ENCODE measurements around the gene CAMKMT. TPM values are rescaled to one million over a fixed set of nuclear protein-coding genes. Genes with fewer than 3 reads are reported as not detected.

CAMKMT gene
- total RNA-seq, 4 donors from 2014 or later = 7.6 to 16.2 (median 9.4) TPM

DNA sequence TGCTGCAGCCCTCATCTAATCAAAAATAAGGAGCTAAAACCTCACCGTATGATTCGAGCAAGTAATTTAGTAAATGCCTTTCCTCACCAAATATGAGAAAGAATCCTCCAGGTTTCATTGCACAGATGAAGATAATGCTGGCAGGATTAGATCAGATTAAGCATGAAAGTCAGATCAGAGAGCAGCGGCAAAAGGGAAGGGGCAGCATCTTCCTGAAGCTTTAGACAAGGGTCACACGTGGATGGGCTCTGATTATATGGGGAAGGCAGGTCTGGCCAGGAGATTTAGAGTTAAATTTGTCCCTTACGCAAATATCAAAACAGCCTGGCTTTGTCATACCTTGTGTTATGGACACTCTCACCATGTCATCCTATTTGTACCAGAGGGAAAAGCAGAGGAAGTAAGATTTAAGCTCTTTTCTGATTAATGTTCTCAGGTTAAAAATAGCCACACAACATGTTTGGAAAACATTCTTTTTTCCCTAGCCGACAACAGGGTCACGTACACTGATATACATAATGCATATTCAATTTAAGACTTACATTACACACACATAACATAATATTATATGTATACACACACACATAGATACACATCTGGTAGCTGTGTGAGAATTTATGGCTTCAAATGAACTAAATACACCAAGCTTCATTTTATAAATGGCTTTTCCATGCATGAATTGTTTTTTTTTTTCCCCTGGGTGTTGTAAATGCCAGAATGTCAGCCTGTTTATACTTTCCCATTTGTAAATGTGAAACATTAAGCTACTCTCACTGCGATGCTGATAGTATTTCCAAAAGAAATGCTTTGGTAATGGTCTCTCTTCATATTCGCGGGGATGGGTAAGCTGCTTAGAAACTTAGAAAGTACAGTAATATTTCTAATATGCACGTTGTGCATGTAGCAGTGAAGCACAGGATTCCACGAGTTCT is 383.5 kb downstream of the CAMKMT start:
- no peak for DNase-seq (ENCODE audit: low spot score)
- TF ChIP-seq CTCF (IDR thresholded peaks at IDR 0.05) = no peak
- ATAC-seq (ENCODE audit: low FRiP score) = no peak

DNA sequence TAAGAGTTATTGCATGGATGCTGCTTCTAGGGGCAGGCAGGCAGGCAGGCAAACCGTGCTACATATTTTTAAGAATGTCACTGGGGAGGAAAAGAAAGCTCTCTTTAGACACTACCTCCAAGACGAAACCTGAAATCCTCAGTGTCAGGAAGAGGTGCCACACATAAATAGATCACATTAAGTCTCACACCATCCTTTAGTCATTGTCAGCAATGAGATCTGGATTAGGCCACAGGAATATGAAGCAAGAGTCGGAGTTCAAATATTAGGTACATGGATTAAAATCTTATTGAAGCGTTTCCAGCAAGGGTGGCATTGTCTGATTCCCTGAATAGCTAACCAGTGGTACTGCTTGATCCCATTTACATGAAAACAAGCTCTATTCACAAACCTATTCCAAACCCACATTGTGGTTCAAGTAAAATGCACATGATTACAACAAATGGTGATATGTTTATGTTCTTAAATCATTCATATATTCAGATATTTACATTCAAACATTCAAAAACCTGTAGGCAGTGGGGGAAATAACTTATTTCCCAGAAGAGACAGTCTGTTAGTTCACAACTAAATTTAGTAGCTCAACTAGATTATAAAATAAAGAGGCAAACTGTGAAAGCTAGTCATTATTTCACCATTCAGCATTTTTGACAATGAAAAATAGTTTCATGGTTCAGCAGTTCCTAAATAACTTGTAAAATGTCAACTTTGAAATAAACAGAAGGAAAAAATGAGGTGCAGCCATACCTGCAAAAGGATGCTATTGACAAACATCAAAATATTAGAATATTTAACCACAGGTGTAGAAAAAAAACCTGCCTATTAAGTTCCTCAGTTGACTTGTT is 384.4 kb downstream of the CAMKMT start:
- DNase-seq (ENCODE audit: low spot score) = no peak
- no peak for TF ChIP-seq CTCF (IDR thresholded peaks at IDR 0.05)
- no peak for ATAC-seq (ENCODE audit: low FRiP score)

DNA sequence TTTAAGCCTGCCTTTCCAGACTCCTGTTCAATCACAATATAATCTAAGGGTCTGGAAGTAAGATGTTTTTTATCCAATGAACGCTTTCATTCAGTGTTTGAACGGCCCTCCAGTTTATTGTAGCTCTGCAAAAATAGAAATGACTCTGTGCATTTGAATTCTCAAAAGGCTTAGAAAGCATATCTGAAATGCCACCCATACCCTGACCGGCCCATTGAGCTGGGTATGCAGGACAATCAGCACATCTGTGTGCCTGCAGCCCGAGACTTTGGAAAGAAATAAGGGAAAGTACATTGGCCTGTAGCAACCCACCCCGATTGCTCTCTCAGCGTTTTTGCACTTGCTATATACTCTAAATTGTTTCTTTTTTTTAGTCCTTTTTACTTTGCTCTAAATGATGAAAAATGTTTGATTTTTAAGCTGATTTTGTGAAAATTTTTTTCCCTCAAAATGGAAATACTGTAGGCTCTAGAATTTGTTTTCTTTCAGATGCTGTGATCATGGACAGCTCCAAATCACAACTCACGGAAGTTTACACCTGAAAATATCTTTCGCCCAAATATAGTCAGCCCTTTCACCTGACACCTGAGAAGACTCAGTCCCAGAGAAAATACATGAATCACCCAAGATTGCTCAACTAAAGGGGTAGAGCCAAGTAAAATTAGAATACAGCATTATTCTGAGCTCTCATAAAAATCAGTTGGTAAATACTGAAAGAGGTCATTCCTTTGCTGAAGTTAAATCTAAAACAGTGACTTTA is 385.3 kb downstream of the CAMKMT start:
- ATAC-seq (ENCODE audit: low FRiP score) (no peak), DNase-seq (ENCODE audit: low spot score) (no peak)
- TF ChIP-seq CTCF (IDR thresholded peaks at IDR 0.05) = no peak

- no peak for TF ChIP-seq CTCF (IDR thresholded peaks at IDR 0.05)
- DNase-seq (ENCODE audit: low spot score) (no peak), ATAC-seq (ENCODE audit: low FRiP score) (no peak)
These were observed 386.0 kb downstream of the CAMKMT start for GRCh38 chr2:44747794-44748193.

DNA sequence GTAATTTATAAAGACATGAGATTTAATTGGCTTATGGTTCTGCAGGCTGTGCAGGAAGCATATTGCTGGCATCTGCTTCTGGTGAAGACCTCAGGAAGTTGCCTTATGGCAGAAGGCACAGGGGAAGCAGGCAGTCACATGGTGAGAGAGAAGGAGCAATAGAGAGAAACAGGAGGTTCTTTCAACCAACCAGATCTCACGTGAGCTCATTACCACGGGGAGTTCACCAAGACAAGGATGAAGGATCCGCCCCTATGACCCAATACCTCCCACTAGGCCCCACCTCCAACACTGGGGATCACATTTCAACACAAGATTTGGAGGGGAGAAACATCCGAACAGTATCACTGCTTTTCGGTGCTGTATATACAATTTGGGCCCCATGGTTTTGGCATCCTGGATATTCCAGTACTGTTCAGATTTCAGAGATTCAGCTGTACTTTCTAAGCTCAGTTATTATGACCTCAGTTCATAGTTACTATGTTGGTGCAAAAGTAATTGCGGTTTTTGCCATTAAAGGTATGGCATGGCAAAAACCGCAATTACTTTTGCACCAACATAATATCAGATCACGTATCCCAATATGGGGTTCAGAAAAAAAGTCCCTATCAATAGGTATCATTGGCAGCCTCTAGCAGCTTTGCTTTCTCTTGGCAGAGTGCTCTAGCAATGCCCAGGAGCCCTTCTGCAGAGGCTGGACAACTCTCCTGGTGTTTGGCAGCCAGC is 390.2 kb downstream of the CAMKMT start:
- no peak for TF ChIP-seq CTCF (IDR thresholded peaks at IDR 0.05)
- no peak for ATAC-seq (ENCODE audit: low FRiP score)
- DNase-seq (ENCODE audit: low spot score) = no peak

DNA sequence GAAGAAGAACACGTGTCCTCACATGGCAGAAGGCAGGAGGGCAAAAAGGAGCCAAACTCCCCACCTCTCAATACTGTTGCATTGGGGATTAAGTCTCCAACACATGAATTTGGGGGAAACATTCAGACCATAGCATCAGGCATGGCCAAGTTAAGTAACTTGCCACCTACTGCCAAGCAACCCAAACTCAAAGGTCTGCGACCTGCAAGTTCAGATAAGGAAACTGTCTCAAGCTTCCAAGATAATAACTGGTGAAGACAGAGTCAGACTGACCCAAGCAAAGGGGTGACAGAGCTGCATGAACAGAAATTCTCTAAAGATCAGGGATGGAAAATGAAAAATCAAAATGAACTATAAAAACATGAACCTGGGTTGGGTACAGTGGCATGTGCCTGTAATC is 391.0 kb downstream of the CAMKMT start:
- no peak for TF ChIP-seq CTCF (IDR thresholded peaks at IDR 0.05)
- DNase-seq (ENCODE audit: low spot score) (no peak), ATAC-seq (ENCODE audit: low FRiP score) (no peak)
